HL-60/S4 treated with phorbol 12-myristate 13-acetate at 8.2 ng/mL for 4 days and 3 days (cell line): Measurements from ENCODE around the gene PRB2.
"Not testable (repeated sequence)": the region's sequence is repeated elsewhere in the genome, so short reads cannot be mapped to it uniquely, and the experiment has no call there.

Source experiments
- in situ Hi-C: fragments of 300-500 bp; cut with MboI; formaldehyde crosslinking; loops from 2 replicates; pipeline ENCODE4 v1.15.0; 2022; ENCODE audit warnings: low sequenced_read_pairs

PRB2 gene

DNA sequence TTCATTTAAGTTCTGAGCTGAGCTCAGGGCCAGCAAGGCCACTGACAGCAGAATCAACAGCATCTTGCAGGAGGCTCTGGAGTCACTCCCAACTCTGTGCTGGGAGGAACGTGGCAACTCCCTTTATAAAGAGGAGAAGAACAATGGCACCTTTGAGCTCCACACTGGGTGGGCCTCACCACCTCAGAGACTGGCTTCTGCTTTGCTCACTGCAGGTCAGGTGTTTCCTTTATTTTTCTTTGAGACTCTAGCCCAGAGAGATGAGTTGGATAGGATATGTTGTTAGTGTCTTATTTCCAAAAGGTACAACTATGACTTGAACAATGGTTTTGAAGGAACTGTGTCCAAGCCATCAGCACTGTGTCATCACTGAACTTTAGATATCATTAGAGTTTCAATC, at the start of gene PRB2:
Gene PRB2 (minus strand): TSS at position 101 of the 400 bp plus-strand sequence. CDS start 38 bp downstream, at position 63.
- in situ Hi-C loops: not testable (repeated sequence)

- in situ Hi-C loops: no loop called here
Measured at GRCh38 chr12:11437966-11438365, 42.6 kb upstream of the PRB2 start.

- in situ Hi-C loops: no loop called here
Measured at GRCh38 chr12:11433664-11434063, 38.3 kb upstream of the PRB2 start.

DNA sequence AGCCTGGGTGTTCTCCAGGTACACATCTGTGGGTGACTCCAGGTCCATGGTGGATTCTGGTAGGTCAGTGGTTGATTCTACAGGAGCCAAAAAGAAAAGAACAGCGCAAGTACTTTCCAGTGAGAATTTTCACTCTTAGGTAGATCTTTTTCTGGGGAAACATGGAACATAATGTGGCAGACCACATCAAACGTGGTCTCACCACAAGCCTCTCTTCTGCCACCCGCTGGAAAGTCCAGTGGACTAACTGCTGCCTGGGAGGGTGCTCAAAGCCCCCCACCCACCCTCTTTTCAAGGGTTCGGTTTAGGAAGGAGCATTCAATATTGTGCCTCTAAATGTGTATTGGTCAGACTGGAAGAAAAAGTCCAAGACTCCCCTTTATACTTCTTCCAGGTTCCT, 36.1 kb upstream of the PRB2 start:
- in situ Hi-C loops: no loop called here

DNA sequence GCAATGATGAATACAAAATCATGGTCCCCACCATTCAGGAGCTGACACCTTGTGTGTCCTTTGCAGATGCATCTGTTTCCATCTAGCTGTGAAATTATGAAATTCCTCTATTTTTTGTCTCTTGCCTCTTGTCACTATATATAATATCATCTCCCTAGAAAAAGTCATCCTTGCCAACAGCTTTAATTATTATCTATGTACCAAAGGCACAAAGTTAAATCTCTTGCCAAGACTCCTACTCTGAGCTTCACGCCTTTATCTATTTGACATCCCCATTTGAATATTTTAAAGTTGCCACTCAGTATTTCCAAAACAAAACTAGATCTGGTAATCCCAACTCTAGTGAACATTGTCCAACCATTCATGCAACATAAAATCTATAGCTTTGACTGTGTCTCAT, 32.0 kb upstream of the PRB2 start:
- in situ Hi-C loops: no loop called here

DNA sequence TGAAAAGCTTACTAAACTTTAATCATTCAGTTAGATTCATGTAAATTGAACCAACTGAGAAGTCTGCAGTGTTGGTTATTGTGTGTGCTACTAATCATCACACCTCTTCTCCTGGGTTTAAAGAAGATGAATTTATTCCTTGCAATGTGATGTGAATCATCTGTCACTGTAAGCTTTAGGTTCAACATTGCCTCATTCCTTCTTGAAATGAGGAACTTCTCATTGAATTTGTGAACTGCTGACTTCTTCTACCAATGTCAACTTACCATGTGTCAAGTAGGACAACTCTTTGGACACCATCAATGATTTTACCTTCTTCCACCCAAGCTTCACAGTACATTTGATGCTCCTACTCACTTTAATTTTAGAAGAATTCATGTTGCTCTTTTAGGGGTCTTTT, 17.4 kb upstream of the PRB2 start:
- in situ Hi-C loops: no loop called here

DNA sequence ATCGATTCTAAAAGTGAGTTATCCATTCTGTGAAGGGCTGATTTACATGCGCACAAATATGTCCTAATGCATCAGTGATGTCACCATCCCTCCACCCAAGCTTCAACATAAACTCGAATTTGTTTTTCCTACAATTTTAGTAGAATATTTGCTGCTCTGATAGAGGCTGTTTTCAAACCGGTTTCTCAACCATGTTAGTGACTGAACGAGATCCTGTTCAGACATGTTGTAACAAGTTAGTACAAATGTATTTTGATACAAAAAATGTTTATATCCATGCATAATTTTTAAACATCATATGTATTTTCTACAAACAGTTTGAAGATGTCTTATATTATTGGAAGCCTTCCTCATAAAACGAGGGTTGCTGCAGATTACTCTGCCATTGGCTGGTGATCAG, 12.7 kb upstream of the PRB2 start:
- in situ Hi-C loops: no loop called here

GRCh38 chr12:11397366-11397765, 2.0 kb upstream of the PRB2 start:
- in situ Hi-C loops: no loop called here

DNA sequence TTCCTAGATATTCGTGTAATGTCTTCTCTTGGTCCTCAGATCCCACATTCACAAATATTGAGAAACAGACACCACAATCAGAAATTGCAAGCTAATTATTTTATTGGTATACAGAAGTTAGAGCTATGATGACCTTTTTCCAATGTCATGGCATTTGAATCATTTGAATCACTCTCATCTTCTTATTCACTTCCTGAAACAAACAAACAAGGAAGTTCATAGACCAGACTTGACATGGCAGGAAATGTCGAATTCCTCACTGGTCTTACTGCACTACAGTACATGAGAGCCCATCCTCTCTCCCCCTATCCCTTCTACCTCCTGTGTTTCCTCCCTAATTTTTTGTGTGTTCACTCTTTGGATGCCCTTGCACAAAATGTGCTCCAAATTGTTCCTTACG, 3.9 kb downstream of the PRB2 start:
- in situ Hi-C loops: not testable (repeated sequence)

DNA sequence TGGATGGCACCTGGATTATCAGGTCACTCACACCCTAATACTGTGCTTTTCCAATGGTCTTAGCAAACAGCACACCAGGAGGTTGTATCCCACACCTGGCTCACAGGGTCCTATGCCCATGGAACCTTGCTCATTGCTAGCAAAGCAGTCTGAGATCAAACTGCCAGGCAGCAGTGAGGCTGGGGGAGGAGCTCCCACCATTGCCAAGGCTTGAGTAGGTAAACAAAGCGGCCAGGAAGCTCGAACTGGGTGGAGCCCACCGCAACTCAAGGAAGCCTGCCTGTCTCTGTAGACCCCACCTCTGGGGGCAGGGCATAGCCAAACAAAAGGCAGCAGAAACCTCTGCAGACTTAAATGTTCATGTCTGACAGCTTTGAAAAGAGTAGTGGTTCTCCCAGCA, 17.9 kb downstream of the PRB2 start:
- in situ Hi-C loops: not testable (repeated sequence)

- in situ Hi-C loops: no loop called here
Measured at GRCh38 chr12:11361151-11361550, 34.2 kb downstream of the PRB2 start.

DNA sequence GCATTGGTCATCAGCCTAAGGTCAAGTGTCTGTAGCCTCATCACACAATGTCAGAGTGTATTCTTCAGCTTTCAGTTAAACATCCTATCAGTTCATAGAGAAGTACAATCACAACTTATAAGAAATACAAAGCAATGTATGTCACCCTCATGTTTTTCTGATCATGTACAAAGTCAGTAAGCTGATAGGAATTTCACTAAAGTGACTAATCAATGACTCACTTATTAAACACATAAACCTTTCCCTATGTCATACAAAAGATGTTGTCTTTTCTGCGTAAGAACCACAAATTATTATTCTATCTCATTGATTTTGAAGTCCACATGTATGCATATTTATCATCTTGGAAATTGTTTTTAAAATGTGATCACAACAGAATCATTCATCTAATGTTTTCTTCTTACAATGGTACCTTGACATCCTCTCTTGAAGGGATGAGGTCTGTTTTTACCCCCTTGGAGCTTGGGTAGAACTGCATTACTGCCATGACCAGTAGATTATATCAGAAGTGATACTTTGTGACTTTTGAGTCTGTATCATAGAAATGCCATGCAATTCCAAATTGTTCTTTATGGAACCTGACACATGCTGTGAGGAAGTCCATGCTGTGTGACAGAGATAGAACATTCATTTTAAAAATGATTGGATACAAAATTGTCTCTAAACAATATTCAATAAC, 35.0 kb downstream of the PRB2 start:
- in situ Hi-C loops: not testable (repeated sequence)

DNA sequence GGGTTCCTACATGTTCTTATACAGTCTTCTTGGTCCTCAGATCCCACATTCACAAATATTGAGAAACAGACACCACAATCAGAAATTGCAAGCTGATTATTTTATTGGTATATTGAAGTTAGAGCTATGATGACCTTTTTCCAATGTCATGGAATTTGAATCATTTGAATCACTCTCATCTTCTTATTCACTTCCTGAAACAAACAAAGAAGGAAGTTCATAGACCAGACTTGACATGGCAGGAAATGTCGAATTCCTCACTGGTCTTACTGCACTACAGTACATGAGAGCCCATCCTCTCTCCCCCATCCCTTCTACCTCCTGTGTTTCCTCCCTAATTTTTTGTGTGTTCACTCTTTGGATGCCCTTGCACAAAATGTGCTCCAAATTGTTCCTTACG, 43.6 kb downstream of the PRB2 start:
- in situ Hi-C loops: not testable (repeated sequence)

DNA sequence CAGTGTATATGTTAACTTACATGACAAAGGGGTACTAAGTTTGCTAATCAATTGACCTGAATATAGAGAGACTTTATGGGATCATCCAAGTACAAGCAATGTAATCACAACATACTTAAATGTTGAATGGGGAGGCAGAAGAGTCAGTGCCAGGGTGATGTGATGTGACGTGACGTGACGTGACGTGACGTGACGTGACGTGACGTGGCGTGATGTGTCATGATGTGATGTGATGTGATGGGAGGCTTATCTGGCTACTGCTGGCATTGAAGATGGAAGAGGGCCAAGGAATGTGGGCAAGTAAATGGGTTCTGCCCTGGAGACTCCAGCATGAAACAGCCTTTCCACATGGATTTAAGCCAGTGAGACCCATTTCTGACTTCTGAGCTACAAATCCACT, 46.9 kb downstream of the PRB2 start:
- in situ Hi-C loops: no loop called here

GRCh38 chr12:11347810-11348209, 47.6 kb downstream of the PRB2 start:
- in situ Hi-C loops: no loop called here

- in situ Hi-C loops: no loop called here
Measured at GRCh38 chr12:11344500-11344899, 50.9 kb downstream of the PRB2 start.
